Inferior parietal cortex (tissue), 1 donor: ENCODE measurements around the gene CHRNE.
"Not testable (repeated sequence)": the region's sequence is repeated elsewhere in the genome, so short reads cannot be mapped to it uniquely, and the experiment has no call there.

Experiments used
- DNase-seq: peaks from one replicate; pipeline ENCODE4 v3.0.0-alpha.2; 2016; ENCODE audit errors: extremely low spot score

The CHRNE gene

DNA sequence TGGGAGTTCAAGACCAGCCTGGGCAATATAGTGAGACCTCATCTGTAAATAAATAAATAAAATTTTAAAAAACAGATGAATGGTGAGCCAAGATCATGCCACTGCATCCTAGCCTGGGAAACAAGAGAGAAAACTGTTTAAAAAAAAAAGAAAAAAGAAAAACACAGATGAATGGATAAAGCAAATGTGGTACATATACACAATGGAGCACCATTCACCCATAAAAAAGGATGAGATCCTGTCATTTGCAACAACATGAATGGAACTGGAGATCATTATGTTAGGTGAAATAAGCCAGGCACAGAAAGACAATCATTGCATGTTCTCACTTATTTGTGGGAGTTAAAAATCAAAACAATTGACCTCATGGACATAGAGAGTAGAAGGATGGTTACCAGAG, 3.7 kb upstream of the CHRNE start:
- DNase-seq, result not testable (repeated sequence)

DNA sequence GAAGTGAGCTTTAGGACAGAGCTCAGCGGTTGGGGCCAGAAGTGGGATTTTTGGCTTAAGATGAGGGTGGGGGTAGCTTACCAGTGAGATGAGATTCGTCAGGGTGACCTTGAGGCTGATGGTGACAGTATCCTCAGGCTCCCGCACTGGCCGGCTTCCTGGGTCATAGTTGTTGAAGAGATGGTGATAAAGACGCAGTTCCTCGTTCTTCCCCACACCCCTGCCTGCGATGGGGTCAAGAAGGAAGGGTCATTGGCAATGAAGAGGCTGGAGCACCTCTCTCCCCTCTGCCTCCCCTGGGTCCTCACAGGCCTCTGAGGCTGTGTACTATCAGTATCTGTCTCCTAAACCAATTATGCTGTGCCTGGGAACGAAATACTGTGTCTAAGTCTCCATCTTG, 358 bp downstream of the CHRNE start:
- no peak for DNase-seq

DNA sequence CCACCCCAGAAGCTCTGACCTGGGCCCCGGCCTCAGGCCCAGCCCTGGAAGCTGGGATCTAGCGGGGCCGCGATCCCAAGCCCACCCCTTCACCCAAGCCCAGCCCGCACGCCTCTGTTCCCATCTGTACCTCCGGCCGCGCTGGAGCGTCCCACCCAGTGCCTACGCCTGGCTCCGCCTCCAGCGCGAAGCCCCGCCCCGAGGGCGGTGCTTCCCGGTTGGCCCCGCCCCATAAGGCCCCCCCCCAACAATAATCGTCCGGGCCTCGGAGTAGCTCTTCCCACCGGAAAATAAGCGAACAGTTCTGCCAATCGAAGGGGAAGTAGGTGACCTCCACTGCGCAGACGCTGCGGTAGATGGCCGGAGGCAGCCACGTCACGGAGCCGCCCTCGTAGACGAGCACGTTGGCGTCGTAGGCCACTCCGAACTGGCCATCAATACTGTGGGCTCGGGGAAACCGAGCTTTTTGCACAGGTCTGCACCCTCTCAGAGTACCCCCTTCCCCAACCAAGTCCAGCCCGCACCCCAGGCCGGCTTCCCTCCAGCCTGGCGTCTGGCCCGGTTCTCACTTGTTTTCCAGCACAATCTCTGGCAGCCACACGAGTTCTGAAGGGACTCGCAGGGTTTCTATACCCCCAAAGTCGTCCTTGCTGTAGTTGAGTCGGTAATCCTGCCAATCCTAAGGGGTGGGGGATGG, 1.1 kb downstream of the CHRNE start:
- DNase-seq, result no peak

GRCh38 chr17:4901108-4901647, 1.7 kb downstream of the CHRNE start:
- no peak for DNase-seq

DNA sequence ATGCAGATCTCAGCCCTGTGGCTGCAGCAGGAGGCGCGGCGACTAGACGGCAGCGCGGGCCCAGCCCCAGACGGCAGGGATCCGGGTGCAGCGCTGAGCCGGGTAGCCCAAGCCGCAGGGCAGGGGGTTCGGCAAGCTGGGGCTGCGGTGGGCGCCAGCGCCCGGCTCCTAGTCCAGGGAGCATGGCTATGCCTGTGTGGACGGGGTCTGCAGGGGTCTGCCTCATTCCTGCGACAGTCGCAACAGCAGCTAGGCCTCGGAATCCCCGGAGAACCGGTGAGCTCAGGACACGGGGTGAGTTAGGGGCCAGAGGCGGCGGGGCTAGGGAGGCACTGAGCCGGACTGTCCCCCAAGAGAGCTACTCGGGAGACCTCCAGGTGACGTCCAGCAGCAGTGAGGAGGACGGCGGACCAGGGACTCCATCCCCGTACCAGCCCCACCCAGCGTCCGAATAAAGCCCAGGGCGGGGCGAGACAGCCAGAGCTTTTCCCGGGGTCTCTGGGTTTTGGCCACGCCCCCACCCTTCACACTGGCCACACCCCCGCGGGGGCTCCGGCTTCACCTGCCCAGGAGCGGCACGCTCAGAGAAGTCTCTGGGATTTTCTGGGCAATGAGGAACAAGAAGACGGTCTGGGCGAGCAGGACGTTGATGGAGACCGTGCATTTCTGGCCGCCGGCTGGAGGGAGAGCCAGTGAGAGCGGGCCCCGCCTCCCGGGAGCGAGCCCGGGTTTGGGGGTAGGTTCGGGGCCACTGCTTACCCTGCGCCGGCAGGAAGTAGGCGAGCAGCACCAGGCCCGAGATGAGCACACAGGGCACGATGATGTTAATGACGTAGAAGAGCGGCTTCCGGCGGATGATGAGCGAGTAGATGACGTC, 2.4 kb downstream of the CHRNE start:
- DNase-seq, result no peak

DNA sequence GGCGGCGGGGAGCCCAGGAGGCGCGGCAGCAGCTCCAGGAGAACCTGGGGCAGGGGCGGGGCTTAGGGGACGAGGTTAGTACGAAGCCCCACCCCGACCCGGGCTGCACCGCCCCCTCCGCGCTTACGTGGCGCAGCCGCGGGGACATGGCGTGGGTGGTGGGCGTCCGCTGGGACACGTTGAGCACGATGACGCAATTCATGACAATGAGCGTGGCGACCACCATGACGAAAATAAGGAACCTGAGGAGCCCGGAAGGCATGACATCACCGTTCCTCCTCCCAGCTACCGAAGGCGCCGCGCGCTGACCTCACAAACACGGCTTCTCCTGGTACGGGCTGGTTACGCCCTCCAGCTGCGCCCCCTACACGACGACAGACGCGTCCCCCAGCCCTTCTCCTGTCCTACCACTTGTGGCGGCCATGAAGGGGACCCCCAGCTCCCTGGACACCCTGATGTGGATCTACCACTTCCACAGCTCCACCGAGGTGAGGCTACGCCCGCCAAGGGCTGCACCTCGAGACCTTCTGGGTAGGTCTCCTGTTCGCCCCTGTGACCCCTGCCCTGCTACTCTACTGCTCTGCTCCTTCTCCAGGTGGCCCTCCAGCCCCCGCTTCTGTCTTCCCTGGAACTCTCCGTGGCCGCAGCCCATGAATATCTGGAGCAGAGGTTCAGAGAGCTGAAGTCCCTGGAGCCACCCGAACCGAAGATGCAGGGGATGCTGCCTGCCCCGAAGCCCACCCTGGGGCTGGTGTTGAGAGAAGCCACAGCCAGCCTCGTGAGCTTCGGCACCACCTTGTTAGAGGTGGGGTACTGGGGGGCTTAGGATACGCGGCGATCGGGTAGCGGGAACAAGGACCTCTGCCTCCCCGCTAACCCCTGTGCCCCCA, 3.3 kb downstream of the CHRNE start, which contains the start of gene C17orf107:
Gene C17orf107 (plus strand): TSS at position 196 of the 890 bp plus-strand sequence. CDS start 227 bp downstream, at position 423.
- peak; percentile 38 for DNase-seq

DNA sequence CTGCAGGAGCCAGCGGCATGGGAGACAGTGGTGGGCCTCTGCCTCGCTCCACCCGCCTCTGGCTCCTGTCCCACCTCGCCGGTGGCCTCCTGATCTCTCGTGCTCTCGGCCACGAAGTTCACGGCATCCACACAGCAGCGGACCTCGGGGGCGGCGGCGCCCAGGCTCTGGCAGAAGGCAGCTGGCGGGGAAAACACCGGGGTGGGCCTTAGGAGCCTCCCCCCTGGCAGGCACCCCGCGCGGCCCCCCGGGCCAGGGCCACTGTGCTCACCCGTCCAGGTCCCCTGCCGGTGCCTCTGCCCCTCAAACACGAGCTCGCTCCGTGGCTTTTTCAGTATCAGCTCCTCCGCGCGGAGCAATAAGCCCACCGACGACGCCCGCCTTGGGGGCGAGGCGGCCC, 4.0 kb downstream of the CHRNE start:
- no peak for DNase-seq

DNA sequence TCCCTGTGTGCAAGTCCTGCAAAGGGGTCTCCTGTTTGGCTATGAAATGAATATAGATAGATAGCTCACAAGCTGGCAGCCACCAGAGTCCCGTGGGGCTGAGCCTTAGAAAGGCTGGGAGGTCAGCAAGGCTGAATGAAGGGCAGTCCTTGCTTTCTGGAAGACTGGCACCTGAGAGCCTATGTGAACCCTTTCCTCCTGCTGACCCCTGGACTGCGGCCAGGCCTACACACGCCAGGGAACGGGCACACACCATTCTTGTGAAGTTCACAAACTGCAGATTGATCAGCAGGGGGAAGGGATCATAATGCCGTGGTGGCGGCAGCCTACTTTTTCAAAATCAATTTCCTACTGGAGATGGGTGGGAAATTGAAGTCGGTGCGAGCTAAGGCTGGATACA, 4.5 kb downstream of the CHRNE start:
- DNase-seq, result no peak

GRCh38 chr17:4897785-4898184, 5.1 kb downstream of the CHRNE start:
- DNase-seq, result no peak

GRCh38 chr17:4897198-4897687, 5.7 kb downstream of the CHRNE start:
- DNase-seq, result no peak

DNA sequence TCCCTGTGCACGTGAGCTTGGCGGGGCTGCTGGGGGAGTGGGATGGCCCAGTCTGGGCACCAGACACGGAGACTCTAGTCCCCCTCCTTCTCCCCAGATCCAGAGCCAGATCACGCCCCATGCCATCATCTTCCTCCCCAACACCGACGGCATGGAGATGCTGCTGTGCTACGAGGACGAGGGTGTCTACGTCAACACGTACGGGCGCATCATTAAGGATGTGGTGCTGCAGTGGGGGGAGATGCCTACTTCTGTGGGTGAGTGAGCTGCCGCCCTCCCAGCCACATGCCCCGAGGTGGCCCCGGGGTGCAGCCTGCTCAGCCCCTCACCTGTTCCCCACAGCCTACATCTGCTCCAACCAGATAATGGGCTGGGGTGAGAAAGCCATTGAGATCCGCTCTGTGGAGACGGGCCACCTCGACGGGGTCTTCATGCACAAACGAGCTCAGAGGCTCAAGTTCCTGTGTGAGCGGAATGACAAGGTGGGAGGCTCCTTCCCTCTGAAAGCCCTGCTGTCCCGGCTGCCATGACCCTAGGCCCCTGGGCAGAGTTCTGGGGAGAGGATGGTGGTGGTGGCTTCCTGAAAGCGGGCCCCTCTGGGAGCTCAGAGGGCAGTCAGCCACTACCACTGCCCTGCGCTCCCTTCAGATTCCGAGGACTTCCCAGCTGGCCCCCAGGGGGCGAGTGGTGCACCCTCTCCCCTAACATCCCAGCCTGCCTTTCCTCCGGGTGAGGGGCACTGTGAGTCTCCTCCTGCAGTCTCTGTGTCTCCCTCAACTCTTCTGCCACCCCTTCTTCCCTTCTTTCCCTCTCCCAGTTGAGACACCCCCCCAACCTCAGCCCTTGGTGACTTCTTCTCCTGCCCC, 6.3 kb downstream of the CHRNE start:
- no peak for DNase-seq

GRCh38 chr17:4895657-4896331, 7.1 kb downstream of the CHRNE start:
- no peak for DNase-seq

DNA sequence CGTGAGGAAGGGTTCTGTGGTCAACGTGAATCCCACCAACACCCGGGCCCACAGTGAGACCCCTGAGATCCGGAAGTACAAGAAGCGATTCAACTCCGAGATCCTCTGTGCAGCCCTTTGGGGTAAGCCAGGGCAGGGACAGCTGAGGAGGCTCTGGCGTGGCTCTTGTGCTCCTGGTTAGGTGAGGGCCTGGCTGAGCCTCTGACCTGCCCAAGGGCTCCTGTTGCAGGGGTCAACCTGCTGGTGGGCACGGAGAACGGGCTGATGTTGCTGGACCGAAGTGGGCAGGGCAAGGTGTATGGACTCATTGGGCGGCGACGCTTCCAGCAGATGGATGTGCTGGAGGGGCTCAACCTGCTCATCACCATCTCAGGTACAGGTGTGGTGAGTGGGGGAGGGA, 7.8 kb downstream of the CHRNE start:
- no peak for DNase-seq

GRCh38 chr17:4893721-4894560, 9.0 kb downstream of the CHRNE start:
- no peak for DNase-seq

GRCh38 chr17:4893272-4893671, 9.6 kb downstream of the CHRNE start:
- no peak for DNase-seq

DNA sequence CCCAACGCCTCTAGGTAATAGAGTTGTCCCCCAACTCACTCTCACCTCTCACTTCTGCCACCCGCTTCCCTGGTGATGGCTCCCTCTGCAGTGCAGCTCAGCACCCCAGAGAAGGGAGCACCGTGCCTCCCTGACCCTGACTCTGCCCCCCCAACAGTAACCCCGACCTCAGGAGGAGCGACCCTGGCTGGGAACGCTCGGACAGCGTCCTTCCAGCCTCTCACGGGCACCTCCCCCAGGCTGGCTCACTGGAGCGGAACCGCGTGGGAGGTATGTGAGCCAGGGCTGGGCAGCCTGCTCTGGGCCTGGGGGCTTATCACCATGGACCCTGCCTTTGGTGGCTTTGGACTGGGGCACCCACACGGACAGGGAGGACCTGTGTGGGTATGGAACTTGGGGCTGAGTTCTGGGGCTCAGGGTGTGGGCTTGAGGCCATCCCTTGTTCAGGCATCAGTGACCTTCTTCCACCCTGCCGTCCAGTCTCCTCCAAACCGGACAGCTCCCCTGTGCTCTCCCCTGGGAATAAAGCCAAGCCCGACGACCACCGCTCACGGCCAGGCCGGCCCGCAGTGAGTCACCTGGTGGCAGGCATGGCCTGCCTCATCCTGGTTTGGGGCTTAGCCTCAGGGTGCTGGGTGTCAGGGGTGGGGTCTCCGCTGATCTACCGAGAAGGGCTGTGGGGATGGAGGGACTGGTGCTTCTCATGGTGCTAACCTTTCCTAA, 10.2 kb downstream of the CHRNE start:
- no peak for DNase-seq

- no peak for DNase-seq
These were observed 11.2 kb downstream of the CHRNE start for GRCh38 chr17:4891411-4892410.
